ENCODE measurements around the gene SLC26A5.

DNA sequence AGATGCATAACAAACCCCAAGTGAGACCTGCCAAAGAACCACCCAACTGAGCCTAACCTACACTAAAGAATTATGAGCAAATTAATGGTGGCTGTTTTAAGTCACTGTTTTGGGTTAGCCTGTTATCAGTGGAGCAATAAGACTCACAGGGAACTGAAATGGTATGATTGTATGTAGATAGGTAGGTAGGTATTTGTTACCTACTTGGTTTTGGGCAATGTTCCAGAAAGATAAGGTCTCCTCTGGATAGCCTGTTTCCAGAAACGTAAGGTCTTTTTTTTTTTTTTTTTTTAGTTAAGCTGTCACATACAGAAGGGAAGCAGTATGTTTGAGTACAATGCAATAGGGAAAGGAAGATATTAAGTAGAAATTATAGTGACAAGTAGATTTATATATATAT is 50.9 kb downstream of the SLC26A5 start:
- TF ChIP-seq, protein P1, sequence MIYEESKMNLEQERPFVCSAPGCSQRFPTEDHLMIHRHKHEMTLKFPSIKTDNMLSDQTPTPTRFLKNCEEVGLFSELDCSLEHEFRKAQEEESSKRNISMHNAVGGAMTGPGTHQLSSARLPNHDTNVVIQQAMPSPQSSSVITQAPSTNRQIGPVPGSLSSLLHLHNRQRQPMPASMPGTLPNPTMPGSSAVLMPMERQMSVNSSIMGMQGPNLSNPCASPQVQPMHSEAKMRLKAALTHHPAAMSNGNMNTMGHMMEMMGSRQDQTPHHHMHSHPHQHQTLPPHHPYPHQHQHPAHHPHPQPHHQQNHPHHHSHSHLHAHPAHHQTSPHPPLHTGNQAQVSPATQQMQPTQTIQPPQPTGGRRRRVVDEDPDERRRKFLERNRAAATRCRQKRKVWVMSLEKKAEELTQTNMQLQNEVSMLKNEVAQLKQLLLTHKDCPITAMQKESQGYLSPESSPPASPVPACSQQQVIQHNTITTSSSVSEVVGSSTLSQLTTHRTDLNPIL (CRISPR knock-in tag; IDR thresholded peaks at IDR 0.05; ENCODE audit: low read depth), result no peak
- TF ChIP-seq CSDC2 (CRISPR knock-in tag; IDR thresholded peaks at IDR 0.05) (no peak), ISL1 (CRISPR knock-in tag; IDR thresholded peaks at IDR 0.05) (no peak), ARNTL (CRISPR knock-in tag; IDR thresholded peaks at IDR 0.05; ENCODE audit: borderline replicate concordance, low read depth) (no peak), RARB (CRISPR knock-in tag; IDR thresholded peaks at IDR 0.05) (no peak), ZNF565 (CRISPR knock-in tag; conservative IDR thresholded peaks at IDR 0.05; ENCODE audit: low read depth) (no peak), ZFP3 (CRISPR knock-in tag; IDR thresholded peaks at IDR 0.05) (no peak), OSR1 (CRISPR knock-in tag; IDR thresholded peaks at IDR 0.05) (no peak), SNAI2 (CRISPR knock-in tag; IDR thresholded peaks at IDR 0.05) (no peak), ZFP30 (CRISPR knock-in tag; IDR thresholded peaks at IDR 0.05) (no peak)
- TF ChIP-seq, protein P2, sequence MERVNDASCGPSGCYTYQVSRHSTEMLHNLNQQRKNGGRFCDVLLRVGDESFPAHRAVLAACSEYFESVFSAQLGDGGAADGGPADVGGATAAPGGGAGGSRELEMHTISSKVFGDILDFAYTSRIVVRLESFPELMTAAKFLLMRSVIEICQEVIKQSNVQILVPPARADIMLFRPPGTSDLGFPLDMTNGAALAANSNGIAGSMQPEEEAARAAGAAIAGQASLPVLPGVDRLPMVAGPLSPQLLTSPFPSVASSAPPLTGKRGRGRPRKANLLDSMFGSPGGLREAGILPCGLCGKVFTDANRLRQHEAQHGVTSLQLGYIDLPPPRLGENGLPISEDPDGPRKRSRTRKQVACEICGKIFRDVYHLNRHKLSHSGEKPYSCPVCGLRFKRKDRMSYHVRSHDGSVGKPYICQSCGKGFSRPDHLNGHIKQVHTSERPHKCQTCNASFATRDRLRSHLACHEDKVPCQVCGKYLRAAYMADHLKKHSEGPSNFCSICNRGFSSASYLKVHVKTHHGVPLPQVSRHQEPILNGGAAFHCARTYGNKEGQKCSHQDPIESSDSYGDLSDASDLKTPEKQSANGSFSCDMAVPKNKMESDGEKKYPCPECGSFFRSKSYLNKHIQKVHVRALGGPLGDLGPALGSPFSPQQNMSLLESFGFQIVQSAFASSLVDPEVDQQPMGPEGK (CRISPR knock-in tag; IDR thresholded peaks at IDR 0.05; ENCODE audit: borderline replicate concordance), result no peak
